GM12874 (cell line): ENCODE data around the gene ITGA8.

Experiments
- CTCF ChIP-seq: IDR thresholded peaks from 2 replicates; pipeline ENCODE4 v1.5.1; 2011; ENCODE audit warnings: low read depth, mild to moderate bottlenecking, control low read depth, low read length, moderate library complexity; ENCODE audit not compliant: insufficient read depth

Gene ITGA8

GRCh38 chr10:15626937-15627336 is 92.8 kb downstream of the ITGA8 start:
- TF ChIP-seq CTCF = no peak

- no peak for TF ChIP-seq CTCF
These were observed 94.5 kb downstream of the ITGA8 start for GRCh38 chr10:15625261-15625660.

- TF ChIP-seq CTCF = no peak
These were observed 95.1 kb downstream of the ITGA8 start for GRCh38 chr10:15624401-15625196.

- TF ChIP-seq CTCF = no peak
These were observed 98.7 kb downstream of the ITGA8 start for GRCh38 chr10:15620836-15621515.

- no peak for TF ChIP-seq CTCF
These were observed 99.4 kb downstream of the ITGA8 start for GRCh38 chr10:15620337-15620736.

- no peak for TF ChIP-seq CTCF
These were observed 110.5 kb downstream of the ITGA8 start for GRCh38 chr10:15609246-15609645.

GRCh38 chr10:15606377-15606776 is 113.3 kb downstream of the ITGA8 start:
- no peak for TF ChIP-seq CTCF
